Neutrophil (primary cell): ENCODE data around the gene RFX3.

ENCODE experiments used
- H3K27ac ChIP-seq: fragments of 200-600 bp; sonication (generic); 2 replicates; pipeline ENCODE4 v1.5.1; 2016; ENCODE audit warnings: mild to moderate bottlenecking, moderate library complexity
- H3K27me3 ChIP-seq: fragments of 200-600 bp; sonication (generic); 2 replicates; pipeline ENCODE4 v1.6.0; 2016; ENCODE audit warnings: mild to moderate bottlenecking
- H3K36me3 ChIP-seq: fragments of 200-600 bp; sonication (generic); 2 replicates; pipeline ENCODE4 v1.5.1; 2017
- H3K4me1 ChIP-seq, 2 experiments: fragments of 200-600 bp in 1 of 2; sonication (generic) in 1 of 2; 1 replicate in 1 of 2; 2 replicates in 1 of 2; pipeline versions ENCODE4 v1.5.1 to v1.6.1; 2013 to 2016; ENCODE audit warnings: low read depth in 1 of 2, low read length in 1 of 2, mild to moderate bottlenecking in 1 of 2, moderate library complexity in 1 of 2; ENCODE audit not compliant: control insufficient read depth in 1 of 2, insufficient read depth in 1 of 2
- H3K4me3 ChIP-seq, 2 experiments: fragments of 200-600 bp in 1 of 2; sonication (generic) in 1 of 2; 1 replicate in 1 of 2; 2 replicates in 1 of 2; pipeline ENCODE4 v1.5.1; 2013 to 2016; ENCODE audit warnings: low read depth in 1 of 2, low read length in 1 of 2, mild to moderate bottlenecking in 1 of 2, moderate library complexity in 1 of 2
- H3K9me3 ChIP-seq: fragments of 200-600 bp; sonication (generic); 2 replicates; pipeline ENCODE4 v1.5.1; 2016
- CTCF ChIP-seq: fragments of 200-600 bp; sonication (generic); IDR thresholded peaks from 2 replicates; pipeline ENCODE4 v1.5.1; 2016; ENCODE audit warnings: antibody characterized with exemption

RFX3 gene

GRCh38 chr9:3181049-3181953 is 344.5 kb downstream of the RFX3 start:
- Histone ChIP-seq H3K27me3 (peaks cover 74% of the 10 kb centered on the region), H3K36me3 (no peaks in the 10 kb centered on the region), H3K4me1 (peaks cover 0 to 7% of the 10 kb centered on the region in 2 experiments), H3K4me3 (no peak overlapping the region), H3K27ac (no peak overlapping the region), H3K9me3 (no peaks in the 10 kb centered on the region)
- TF ChIP-seq CTCF, result no peak

GRCh38 chr9:3180696-3181048 is 345.1 kb downstream of the RFX3 start:
- Histone ChIP-seq H3K36me3 (no peaks in the 10 kb centered on the region), H3K4me3 (no peak overlapping the region), H3K9me3 (no peaks in the 10 kb centered on the region), H3K27ac (no peak overlapping the region), H3K4me1 (peaks cover 0 to 7% of the 10 kb centered on the region in 2 experiments), H3K27me3 (peaks cover 67% of the 10 kb centered on the region)
- no peak for TF ChIP-seq CTCF

GRCh38 chr9:3179711-3180110 is 346.1 kb downstream of the RFX3 start:
- H3K9me3 ChIP-seq, result no peaks in the 10 kb centered on the region
- no peak for TF ChIP-seq CTCF
- peaks cover 0 to 7% of the 10 kb centered on the region in 2 experiments for H3K4me1 ChIP-seq
- H3K4me3 ChIP-seq, result no peak overlapping the region
- no peaks in the 10 kb centered on the region for H3K36me3 ChIP-seq
- peaks cover 62% of the 10 kb centered on the region for H3K27me3 ChIP-seq
- no peak overlapping the region for H3K27ac ChIP-seq

GRCh38 chr9:3177936-3178335 is 347.9 kb downstream of the RFX3 start:
- no peaks in the 10 kb centered on the region for H3K36me3 ChIP-seq
- H3K27me3 ChIP-seq, result peaks cover 45% of the 10 kb centered on the region
- no peak overlapping the region for H3K4me3 ChIP-seq
- TF ChIP-seq CTCF, result no peak
- no peaks in the 10 kb centered on the region for H3K9me3 ChIP-seq
- H3K27ac ChIP-seq, result no peak overlapping the region
- H3K4me1 ChIP-seq, result peaks cover 0 to 7% of the 10 kb centered on the region in 2 experiments

GRCh38 chr9:3177146-3177761 is 348.5 kb downstream of the RFX3 start:
- H3K4me1 ChIP-seq, result peaks cover 0 to 7% of the 10 kb centered on the region in 2 experiments
- no peak overlapping the region for H3K27ac ChIP-seq
- TF ChIP-seq CTCF, result no peak
- peaks cover 38% of the 10 kb centered on the region for H3K27me3 ChIP-seq
- no peaks in the 10 kb centered on the region for H3K36me3 ChIP-seq
- H3K4me3 ChIP-seq, result no peak overlapping the region
- no peaks in the 10 kb centered on the region for H3K9me3 ChIP-seq
